ENCODE measurements around the gene AMOTL1.
"Not testable (repeated sequence)": the region's sequence is repeated elsewhere in the genome, so short reads cannot be mapped to it uniquely, and the experiment has no call there.

DNA sequence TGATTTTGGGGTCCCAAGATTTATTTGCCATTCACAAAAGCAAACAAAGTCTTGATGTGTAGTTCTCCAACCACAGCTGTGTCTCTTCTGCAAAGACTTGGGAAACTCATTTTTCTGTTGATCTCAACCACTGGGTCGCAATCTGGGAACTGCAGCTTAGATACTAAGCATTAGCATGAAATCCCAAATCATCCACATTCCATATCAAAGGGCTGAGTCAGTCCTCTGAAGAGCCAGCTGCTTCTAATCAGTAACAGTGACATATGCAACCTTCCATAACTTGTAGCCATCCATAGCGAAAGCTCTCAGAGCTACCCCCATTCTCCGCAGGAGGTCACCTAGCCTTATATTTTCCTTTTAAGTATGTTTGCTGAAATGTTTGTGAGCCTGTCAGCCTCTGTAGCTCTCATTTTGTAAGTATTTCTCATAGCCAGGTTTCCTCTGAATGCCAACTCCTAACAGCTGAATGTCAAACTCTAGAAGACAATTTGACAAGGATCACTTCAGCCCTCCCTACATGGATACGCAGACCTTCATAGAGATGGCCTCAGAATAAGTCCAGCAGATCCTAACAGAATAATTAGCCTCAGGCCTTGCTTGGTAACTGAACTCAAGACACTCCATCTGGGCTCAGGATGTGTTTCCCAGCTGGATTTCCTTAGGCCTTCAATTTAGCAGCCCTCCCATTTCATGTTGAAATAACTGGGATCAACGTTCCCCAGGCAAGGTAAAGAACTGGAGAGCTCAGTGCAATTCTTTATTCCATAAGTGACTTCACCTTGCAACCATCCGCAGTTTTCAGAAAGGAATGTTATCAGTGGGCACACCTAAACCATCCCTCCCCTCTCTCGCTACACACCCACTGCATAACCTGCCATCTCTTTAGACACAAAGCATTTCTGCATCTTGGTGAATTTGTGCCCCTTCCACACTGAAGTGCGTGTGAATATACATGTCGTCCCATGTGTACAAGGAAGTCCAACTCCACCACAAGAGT, 44.9 kb downstream of the AMOTL1 start:
- TF ChIP-seq, protein P1, sequence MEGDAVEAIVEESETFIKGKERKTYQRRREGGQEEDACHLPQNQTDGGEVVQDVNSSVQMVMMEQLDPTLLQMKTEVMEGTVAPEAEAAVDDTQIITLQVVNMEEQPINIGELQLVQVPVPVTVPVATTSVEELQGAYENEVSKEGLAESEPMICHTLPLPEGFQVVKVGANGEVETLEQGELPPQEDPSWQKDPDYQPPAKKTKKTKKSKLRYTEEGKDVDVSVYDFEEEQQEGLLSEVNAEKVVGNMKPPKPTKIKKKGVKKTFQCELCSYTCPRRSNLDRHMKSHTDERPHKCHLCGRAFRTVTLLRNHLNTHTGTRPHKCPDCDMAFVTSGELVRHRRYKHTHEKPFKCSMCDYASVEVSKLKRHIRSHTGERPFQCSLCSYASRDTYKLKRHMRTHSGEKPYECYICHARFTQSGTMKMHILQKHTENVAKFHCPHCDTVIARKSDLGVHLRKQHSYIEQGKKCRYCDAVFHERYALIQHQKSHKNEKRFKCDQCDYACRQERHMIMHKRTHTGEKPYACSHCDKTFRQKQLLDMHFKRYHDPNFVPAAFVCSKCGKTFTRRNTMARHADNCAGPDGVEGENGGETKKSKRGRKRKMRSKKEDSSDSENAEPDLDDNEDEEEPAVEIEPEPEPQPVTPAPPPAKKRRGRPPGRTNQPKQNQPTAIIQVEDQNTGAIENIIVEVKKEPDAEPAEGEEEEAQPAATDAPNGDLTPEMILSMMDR (IDR thresholded peaks at IDR 0.05 in 4 of 5, conservative IDR thresholded peaks at IDR 0.05 in 1 of 5) = not testable (repeated sequence)
- TF ChIP-seq POLR2A (IDR thresholded peaks at IDR 0.05) = not testable (repeated sequence)
